ENCODE results near the gene HJV. TPM values are rescaled to one million over a fixed set of nuclear protein-coding genes. Genes with fewer than 3 reads are reported as not detected.

HJV gene
- total and polyA plus RNA-seq, 2 donors: 0.38 to 0.62 TPM

Other genes with a start within 250 kb of the HJV start
- gene RNF115, start 197.6 kb downstream of the HJV start, total RNA-seq: 8.8 TPM
- gene RNF115, start 197.6 kb downstream of the HJV start, polyA plus RNA-seq: 12.3 TPM
- 26.7 TPM for gene POLR3C, start 197.5 kb downstream of the HJV start, total RNA-seq
- gene POLR3C, start 197.5 kb downstream of the HJV start, polyA plus RNA-seq: 17.2 TPM
- gene NUDT17, start 176.1 kb downstream of the HJV start, total RNA-seq: 3.7 TPM
- 6.0 TPM for gene NUDT17, start 176.1 kb downstream of the HJV start, polyA plus RNA-seq
- gene PIAS3, start 162.7 kb downstream of the HJV start, total RNA-seq: 6.0 TPM
- gene PIAS3, start 162.7 kb downstream of the HJV start, polyA plus RNA-seq: 29.9 TPM
- 0.28 TPM for gene ANKRD35, start 135.9 kb downstream of the HJV start, total RNA-seq
- gene ANKRD35, start 135.9 kb downstream of the HJV start, polyA plus RNA-seq: 2.7 TPM
- 0.57 TPM for gene ITGA10, start 111.7 kb downstream of the HJV start, total RNA-seq
- gene ITGA10, start 111.7 kb downstream of the HJV start, polyA plus RNA-seq: 10.3 TPM
- gene PEX11B, start 103.0 kb downstream of the HJV start, total RNA-seq: 32.9 TPM
- 38.1 TPM for gene PEX11B, start 103.0 kb downstream of the HJV start, polyA plus RNA-seq
- 225 TPM for gene RBM8A, start 94.3 kb downstream of the HJV start, total RNA-seq
- 112 TPM for gene RBM8A, start 94.3 kb downstream of the HJV start, polyA plus RNA-seq
- 13.1 TPM for gene LIX1L, start 63.7 kb downstream of the HJV start, total RNA-seq
- 22.0 TPM for gene LIX1L, start 63.7 kb downstream of the HJV start, polyA plus RNA-seq
- 0.19 TPM for gene ANKRD34A, start 57.2 kb downstream of the HJV start, total RNA-seq
- 0.89 TPM for gene ANKRD34A, start 57.2 kb downstream of the HJV start, polyA plus RNA-seq
- 37.5 TPM for gene POLR3GL, start 57.0 kb downstream of the HJV start, total RNA-seq
- gene POLR3GL, start 57.0 kb downstream of the HJV start, polyA plus RNA-seq: 89.6 TPM
- gene TXNIP, start 25.2 kb downstream of the HJV start, total RNA-seq: 336 TPM
- gene TXNIP, start 25.2 kb downstream of the HJV start, polyA plus RNA-seq: 1,022 TPM
- gene NBPF10, start 123.1 kb upstream of the HJV start, total RNA-seq: 0.66 TPM
- 0.59 TPM for gene NBPF10, start 123.1 kb upstream of the HJV start, polyA plus RNA-seq
- gene NOTCH2NLA, start 207.3 kb upstream of the HJV start, total RNA-seq: 16.9 TPM
- gene NOTCH2NLA, start 207.3 kb upstream of the HJV start, polyA plus RNA-seq: 10.4 TPM